Endodermal cell (in vitro differentiated cells): Measurements from ENCODE around the gene SYT13. TPM values are rescaled to one million over a fixed set of nuclear protein-coding genes. Genes with fewer than 3 reads are reported as not detected.

Experiments used
- DNase-seq: peaks from one replicate; pipeline ENCODE4 v3.0.0-alpha.2; 2017
- H3K27ac ChIP-seq: 2 replicates; pipeline ENCODE4 v1.5.1; 2013; ENCODE audit warnings: mild to moderate bottlenecking, low read depth, low read length, moderate library complexity
- H3K27me3 ChIP-seq: 2 replicates; pipeline ENCODE4 v1.6.1; 2013; ENCODE audit warnings: mild to moderate bottlenecking, low read length, moderate library complexity; ENCODE audit not compliant: insufficient read depth, control insufficient read depth, poor library complexity, severe bottlenecking
- H3K36me3 ChIP-seq: 2 replicates; pipeline ENCODE4 v1.7.0; 2013; ENCODE audit warnings: mild to moderate bottlenecking, low read length, moderate library complexity; ENCODE audit not compliant: control insufficient read depth, insufficient read depth
- H3K4me1 ChIP-seq: one replicate; pipeline ENCODE4 v1.7.0; 2013; ENCODE audit warnings: low read length; ENCODE audit not compliant: control insufficient read depth, insufficient read depth
- H3K4me3 ChIP-seq: 2 replicates; pipeline ENCODE4 v1.5.1; 2013; ENCODE audit warnings: mild to moderate bottlenecking, low read length, moderate library complexity
- H3K9ac ChIP-seq: 2 replicates; pipeline ENCODE4 v1.6.1; 2013; ENCODE audit warnings: mild to moderate bottlenecking, low read length, moderate library complexity; ENCODE audit not compliant: poor library complexity, severe bottlenecking; ENCODE audit errors: extremely low read depth
- H3K9me3 ChIP-seq: 2 replicates; pipeline ENCODE4 v1.6.1; 2013; ENCODE audit warnings: mild to moderate bottlenecking, low read length, moderate library complexity; ENCODE audit not compliant: control insufficient read depth
- H3K27ac Mint-ChIP-seq: 2 replicates; pipeline ENCODE4 v1.8.0; 2020; ENCODE audit warnings: mixed read lengths
- H3K27me3 Mint-ChIP-seq: 2 replicates; pipeline ENCODE4 v1.8.0; 2021; ENCODE audit warnings: mild to moderate bottlenecking, mixed read lengths; ENCODE audit not compliant: insufficient read depth
- H3K36me3 Mint-ChIP-seq: 2 replicates; pipeline ENCODE4 v1.8.0; 2020; ENCODE audit warnings: low read depth, mixed read lengths
- H3K4me1 Mint-ChIP-seq: 2 replicates; pipeline ENCODE4 v1.8.0; 2020; ENCODE audit warnings: mixed read lengths
- H3K4me3 Mint-ChIP-seq: 2 replicates; pipeline ENCODE4 v1.8.0; 2020; ENCODE audit warnings: mild to moderate bottlenecking, moderate library complexity, mixed read lengths
- H3K9me3 Mint-ChIP-seq: 2 replicates; pipeline ENCODE4 v1.8.0; 2020; ENCODE audit warnings: mild to moderate bottlenecking, mixed read lengths
- WGBS, 2 experiments: methylation state at CpG; one replicate each; pipeline versions ENCODE4 v1.1.5 to v1.1.7; 2013; ENCODE audit warnings: missing lambda C conversion rate in 2 of 2, mixed read lengths in 1 of 2; ENCODE audit not compliant: insufficient coverage in 1 of 2, insufficient read length in 1 of 2; 5-methylcytosine and 5-hydroxymethylcytosine counted together
- total RNA-seq, 2 donors: library from RNA; stranded (reverse); fragmentation: NEBNext Ultra II Directional in 1 of 2; extraction: Animal tissue kit (Norgen Biotek cat#: 25700) in 1 of 2; gene quantifications; 2 replicates in 1 of 2; 3 replicates in 1 of 2; pipeline ENCODE4 v1.2.1, GENCODE V29; 2021
- TF ChIP-seq, protein P1 (sequence below): fragments of 200-600 bp; sonication (generic); conservative IDR thresholded peaks from 2 replicates; pipeline ENCODE4 v1.5.0; 2021; ENCODE audit warnings: antibody characterized with exemption, mild to moderate bottlenecking

SYT13 gene
- total RNA-seq, 2 donors from 2014 or later: 3.2 to 9.3 TPM

DNA sequence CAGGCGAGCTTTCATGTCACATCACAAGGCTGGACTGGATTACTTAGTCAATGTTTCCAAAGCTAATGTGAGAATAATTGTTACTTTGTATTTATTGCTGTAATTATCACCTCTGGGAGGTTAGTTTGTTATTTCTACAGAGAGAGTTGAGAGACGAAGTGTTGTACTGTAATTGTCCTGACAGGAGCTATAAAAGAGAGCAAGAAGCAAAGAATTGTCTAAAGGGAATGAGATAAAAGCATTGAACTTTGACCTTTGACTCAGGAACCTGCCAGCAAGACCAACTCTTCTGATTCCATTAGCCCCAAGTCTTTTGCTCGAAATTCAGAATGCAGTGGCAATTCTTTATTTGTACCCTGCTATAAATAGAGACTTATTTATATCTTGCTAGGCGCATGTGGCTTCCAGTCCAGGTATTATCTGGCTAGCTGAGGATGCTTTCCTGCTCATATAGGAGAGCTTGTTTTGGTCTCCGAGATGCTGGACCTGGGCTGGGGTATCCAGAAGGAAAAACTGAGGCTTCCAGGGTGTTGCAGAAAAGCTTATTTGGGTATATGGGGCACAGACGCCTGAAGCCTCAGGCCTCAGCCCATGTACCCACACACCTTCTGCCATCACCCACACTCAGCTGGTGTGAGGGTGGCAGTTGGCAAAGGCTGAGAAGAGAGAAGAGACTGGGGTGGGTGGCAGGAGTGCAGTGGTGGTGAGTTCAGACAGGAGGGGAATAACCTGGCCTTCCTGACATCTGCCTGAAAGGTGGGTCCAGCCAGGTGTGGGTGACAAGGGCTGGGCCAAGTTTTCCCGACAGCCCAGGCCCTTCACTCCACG is 40.7 kb downstream of the SYT13 start:
- H3K9me3 Mint-ChIP-seq: no peaks in the 10 kb centered on the region
- WGBS, 2 experiments: 88 to 91% methylated on average over 5 to 7 of the region's 8 CpGs

DNA sequence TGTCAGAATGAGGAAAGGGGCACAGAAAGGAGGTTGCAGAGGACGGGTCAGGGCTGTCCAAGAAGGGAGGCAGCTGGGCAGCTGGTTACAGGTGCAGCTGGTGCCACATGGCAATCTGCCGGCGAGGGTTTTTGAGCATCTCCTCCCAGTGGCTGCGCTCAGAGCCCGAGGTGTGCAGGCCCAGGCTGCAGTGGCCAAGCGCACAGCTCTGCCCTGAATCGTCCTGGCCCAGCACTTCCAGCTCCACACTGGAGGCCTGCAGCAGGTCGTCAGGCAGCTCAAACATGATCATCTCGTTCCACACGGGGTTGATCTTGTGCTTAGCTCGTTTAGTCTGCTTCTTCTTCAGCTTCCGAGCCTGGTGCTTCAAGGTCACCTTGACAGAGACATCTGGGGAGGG is 42.2 kb downstream of the SYT13 start:
- 85 to 95% methylated on average over 10 to 12 of the region's 12 CpGs for WGBS, 2 experiments
- peaks cover 4% of the 10 kb centered on the region for H3K9me3 Mint-ChIP-seq
- no peaks in the 10 kb centered on the region for H3K36me3 ChIP-seq
- H3K27me3 Mint-ChIP-seq: peaks cover 2% of the 10 kb centered on the region
- H3K4me1 ChIP-seq: no peaks in the 10 kb centered on the region
- H3K27me3 ChIP-seq: no peaks in the 10 kb centered on the region
- no peak overlapping the region for H3K27ac ChIP-seq
- DNase-seq: no peak
- no peak overlapping the region for H3K4me3 ChIP-seq
- no peak overlapping the region for H3K9ac ChIP-seq
- peaks cover 9% of the 10 kb centered on the region for H3K9me3 ChIP-seq
- no peak overlapping the region for H3K4me3 Mint-ChIP-seq
- H3K36me3 Mint-ChIP-seq: no peaks in the 10 kb centered on the region
- H3K4me1 Mint-ChIP-seq: peaks cover 5% of the 10 kb centered on the region
- H3K27ac Mint-ChIP-seq: no peak overlapping the region
- TF ChIP-seq, protein P1, sequence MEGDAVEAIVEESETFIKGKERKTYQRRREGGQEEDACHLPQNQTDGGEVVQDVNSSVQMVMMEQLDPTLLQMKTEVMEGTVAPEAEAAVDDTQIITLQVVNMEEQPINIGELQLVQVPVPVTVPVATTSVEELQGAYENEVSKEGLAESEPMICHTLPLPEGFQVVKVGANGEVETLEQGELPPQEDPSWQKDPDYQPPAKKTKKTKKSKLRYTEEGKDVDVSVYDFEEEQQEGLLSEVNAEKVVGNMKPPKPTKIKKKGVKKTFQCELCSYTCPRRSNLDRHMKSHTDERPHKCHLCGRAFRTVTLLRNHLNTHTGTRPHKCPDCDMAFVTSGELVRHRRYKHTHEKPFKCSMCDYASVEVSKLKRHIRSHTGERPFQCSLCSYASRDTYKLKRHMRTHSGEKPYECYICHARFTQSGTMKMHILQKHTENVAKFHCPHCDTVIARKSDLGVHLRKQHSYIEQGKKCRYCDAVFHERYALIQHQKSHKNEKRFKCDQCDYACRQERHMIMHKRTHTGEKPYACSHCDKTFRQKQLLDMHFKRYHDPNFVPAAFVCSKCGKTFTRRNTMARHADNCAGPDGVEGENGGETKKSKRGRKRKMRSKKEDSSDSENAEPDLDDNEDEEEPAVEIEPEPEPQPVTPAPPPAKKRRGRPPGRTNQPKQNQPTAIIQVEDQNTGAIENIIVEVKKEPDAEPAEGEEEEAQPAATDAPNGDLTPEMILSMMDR: no peak

More for the DNA sequence above, 40.7 kb downstream of the SYT13 start:
- no peak overlapping the region for H3K4me3 ChIP-seq
- H3K4me1 Mint-ChIP-seq: peaks cover 5% of the 10 kb centered on the region
- no peaks in the 10 kb centered on the region for H3K27me3 ChIP-seq
- H3K27me3 Mint-ChIP-seq: peaks cover 2% of the 10 kb centered on the region
- no peak overlapping the region for H3K27ac Mint-ChIP-seq
- H3K9me3 ChIP-seq: no peaks in the 10 kb centered on the region
- H3K27ac ChIP-seq: no peak overlapping the region
- no peak overlapping the region for H3K9ac ChIP-seq
- no peaks in the 10 kb centered on the region for H3K4me1 ChIP-seq
- H3K36me3 Mint-ChIP-seq: no peaks in the 10 kb centered on the region
- no peaks in the 10 kb centered on the region for H3K36me3 ChIP-seq
- TF ChIP-seq, protein P1: no peak
- no peak overlapping the region for H3K4me3 Mint-ChIP-seq
- no peak for DNase-seq

DNA sequence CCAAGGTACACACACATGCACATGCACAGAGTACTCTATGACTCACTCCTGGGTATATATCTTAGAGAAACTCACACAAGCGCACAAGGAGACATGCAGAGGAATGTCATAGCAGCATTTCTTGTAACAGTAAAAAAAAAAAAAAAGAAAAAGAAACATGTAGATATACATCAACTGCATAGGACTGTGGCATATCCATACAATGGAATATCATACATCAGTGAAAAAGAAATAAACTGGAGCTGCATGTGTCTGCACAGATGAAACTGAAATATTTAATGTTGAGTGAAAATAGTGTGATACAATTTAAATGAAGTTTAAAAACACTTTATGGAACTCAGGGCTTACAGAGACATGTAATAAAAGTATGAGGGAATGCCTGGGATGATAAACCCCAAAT is 46.4 kb downstream of the SYT13 start:
- Histone ChIP-seq H3K9me3 (peaks cover 9% of the 10 kb centered on the region), H3K27ac (no peak overlapping the region), H3K4me1 (no peaks in the 10 kb centered on the region), H3K9ac (no peak overlapping the region), H3K4me3 (no peak overlapping the region), H3K36me3 (no peaks in the 10 kb centered on the region), H3K27me3 (peaks cover 18% of the 10 kb centered on the region)
- H3K36me3 Mint-ChIP-seq: no peaks in the 10 kb centered on the region
- H3K4me3 Mint-ChIP-seq: no peak overlapping the region
- H3K9me3 Mint-ChIP-seq: peaks cover 4% of the 10 kb centered on the region
- no peak overlapping the region for H3K27ac Mint-ChIP-seq
- 100% methylated on average over 1 of the region's 1 CpG; no CpG with 5 or more reads in 1 of the 2 experiments for WGBS, 2 experiments
- H3K4me1 Mint-ChIP-seq: peaks cover 6% of the 10 kb centered on the region
- H3K27me3 Mint-ChIP-seq: peaks cover 18% of the 10 kb centered on the region
- no peak for DNase-seq
- TF ChIP-seq, protein P1: no peak
